Fibroblast of skin of scalp (primary cell): ENCODE results near the gene FTL.

Experiments
- DNase-seq: peaks from one replicate; pipeline ENCODE4 v3.0.0-alpha.2; 2013

FTL gene

DNA sequence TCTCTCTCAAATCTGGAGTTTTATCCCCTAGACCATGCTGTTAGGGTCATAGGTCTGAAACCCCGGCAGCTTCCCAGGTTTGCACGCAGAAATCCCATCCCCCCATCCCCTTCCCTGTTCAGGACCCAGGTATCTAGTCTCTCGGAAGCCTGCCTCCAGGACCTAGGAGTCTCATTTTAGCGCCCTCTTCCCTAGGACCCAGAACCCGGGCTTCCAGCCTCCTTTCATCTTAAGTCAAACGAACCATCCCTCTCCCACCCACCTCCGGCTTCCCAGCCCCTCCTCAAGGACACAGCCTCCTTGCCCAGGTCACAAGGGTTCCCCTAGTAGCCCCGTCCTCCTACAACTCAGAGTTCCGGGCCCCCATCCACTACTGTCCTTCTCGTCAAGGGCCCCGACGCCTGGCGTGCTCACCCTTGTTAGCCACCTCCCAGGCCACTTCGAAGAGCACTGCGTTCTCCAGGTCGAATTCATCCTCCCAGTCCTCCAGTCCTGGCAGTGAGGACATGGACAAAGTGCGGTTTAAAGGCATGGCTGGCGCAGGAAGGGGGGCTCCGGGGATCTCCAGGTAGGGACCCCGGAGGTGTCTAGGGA, 27.6 kb downstream of the FTL start:
- DNase-seq: no peak

DNA sequence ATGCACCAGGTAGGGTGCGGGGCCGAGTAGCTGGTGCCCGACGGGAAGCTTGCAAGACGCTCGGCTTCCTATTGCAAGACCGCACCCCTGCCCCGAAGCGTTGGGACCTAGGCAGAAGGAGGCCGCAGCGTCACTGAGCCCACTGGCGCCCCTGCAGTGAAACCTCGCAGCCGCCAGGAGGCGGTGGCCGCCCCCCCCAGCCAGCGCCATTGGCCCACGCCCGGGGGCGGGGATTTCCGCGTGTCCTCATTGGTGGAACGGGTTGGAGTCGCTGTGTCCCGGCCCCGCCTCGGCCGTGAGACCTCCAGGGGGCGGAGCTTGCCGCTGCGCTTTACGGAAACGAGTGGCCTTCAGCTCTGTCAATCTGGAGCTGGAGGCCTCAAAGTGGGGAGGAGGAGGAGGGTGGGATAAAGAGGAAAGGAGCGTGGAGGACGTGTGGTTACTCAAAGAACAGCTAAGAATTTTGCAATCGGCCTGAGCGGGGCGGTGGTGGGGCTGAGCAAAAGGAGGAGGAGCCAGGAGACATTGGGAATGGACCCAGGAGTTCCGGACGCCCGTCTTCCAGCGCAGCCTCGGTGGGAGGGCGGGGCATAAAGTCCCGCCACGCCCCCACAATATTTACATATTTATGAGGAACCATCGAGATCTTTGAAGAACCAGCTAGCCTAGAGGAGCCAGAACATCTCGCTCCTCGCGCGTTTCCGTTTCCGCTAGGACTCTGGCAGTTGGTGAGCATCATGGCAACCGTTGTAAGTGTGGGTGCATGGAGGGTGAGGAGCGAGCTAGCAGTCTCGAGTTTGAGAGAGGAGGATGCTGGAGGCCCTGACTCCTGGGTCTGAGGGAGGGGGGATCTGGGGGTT, 28.3 kb downstream of the FTL start, which contains the start of the genes GYS1 and RUVBL2:
TSS of gene GYS1 (minus strand) at position 135 of the 860 bp plus-strand sequence. CDS start 197 bp downstream, outside the sequence.
TSS of gene RUVBL2 (plus strand) at position 713 of the 860 bp plus-strand sequence. CDS start at position 738, 25 bp downstream.
- peak; percentile 100 for DNase-seq

DNA sequence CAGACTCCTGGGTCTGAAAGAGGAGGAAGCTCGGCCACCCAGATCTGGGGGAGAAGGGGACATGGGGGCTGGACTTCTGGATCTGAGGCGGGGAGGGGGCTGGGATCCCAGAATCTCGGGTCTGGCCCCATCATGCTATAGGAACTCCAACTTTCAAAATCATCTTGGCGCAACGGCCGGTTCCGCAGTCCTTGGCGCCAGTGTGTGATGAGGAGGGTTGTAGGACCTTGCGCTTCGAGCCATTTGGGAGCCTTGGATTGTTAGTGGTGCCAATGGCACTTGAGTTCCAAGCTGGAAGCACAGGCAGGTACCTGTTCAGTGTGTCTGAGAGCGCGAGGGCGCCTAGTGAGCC, 28.9 kb downstream of the FTL start:
- DNase-seq: no peak

DNA sequence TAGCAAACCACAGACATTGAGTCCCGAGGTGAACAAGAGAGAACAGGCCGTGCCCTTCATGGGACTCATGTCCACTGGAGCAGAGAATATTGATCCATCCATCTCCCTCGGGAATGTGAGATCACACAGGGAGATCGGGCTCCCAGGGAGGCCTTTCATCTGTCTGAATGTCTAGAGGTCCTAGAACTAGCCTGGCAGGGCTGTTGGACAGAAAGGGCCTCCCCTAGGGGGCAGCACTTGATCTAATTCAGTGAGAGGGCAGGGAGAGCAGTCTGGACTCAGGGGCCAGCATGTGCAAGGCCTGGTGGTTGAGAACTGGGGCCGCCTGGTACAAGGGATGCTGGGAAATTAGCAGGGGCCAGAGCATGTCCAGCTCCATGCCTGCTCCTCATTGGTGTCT, 32.9 kb downstream of the FTL start:
- DNase-seq: peak; percentile 61

DNA sequence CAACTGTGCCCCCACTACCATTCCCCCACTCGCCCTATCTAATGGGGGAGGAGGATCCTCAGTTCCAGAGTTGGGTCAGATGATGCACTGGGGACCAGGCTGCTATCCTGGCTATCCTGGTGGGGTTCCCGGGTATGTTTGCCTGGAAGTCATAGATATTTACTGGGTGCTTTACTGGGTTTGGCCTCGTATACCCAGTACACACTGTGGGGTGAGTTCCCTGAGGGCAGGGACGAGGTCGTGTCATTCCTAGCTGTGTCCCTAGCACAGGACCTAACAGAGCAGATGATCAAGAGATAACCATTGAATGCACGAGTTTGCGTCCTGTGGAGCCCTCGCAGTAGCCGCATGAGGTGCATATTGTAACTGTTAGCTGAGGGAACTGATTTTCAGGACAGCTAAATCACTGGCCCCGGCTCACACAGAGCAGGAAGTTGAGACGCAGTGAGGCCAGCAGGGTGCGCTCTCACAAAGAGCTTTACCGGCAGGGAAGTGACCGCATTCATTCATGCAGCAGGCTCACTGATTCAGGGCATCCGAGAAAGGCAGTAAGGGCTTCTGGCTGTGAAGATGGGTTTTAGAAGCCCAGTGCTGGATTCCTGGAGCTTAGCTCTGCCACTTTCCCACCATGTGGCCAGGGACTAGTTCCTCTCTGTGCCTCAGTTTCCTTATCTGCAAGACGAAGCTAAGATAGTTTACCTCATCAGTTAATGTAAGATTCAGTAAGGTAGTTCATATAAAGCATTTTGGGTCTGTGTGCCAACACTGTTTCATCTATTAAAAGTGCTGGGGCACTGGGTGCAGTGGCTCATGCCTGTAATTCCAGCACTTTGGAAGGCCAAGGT, 34.6 kb downstream of the FTL start:
- DNase-seq: peak; percentile 73

DNA sequence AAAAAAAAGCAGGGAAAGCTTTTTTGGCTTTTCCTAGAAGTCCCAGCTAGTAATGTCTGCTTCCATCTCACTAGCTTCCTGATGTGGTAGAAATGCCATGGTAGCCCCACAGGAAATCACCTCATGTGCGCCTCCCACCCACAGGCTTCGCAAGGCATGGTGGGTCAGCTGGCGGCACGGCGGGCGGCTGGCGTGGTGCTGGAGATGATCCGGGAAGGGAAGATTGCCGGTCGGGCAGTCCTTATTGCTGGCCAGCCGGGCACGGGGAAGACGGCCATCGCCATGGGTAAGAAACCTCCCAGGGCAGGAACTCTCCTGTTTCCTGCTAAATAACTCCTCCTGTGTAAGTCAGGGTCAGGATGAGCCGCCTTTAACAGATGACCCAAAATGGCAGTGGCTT, 39.0 kb downstream of the FTL start:
- DNase-seq: no peak

DNA sequence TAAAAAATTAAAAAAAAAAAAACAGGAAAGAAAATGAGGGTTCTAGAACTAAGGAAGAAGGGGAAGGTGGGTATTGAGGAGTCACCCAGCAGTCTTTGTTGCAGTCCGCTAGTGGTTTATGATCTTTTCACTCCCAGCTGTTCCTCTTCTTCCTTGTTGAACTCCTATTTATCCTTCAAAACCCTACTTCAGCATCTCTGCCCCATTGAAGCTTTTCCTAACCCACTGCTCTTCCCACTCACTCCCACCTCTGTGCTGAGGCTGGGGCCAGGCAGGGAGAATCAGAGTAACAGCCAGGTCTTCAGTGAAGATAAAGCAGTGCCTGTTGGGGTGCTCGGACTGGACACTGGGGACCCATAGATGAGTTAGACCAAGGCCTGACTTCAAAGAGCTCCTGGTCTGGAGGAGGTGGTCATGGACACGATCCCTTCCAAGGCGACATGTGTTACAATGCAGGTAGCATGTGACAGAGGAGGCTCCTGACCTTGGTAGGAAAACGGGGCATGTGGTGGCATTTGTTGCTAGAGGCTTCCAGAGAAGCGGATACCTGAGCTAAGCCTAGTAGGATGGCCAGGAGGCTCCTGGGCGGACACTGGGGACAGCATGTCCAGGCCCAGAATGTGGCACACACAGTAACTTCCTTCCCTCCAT, 40.0 kb downstream of the FTL start:
- DNase-seq: no peak

DNA sequence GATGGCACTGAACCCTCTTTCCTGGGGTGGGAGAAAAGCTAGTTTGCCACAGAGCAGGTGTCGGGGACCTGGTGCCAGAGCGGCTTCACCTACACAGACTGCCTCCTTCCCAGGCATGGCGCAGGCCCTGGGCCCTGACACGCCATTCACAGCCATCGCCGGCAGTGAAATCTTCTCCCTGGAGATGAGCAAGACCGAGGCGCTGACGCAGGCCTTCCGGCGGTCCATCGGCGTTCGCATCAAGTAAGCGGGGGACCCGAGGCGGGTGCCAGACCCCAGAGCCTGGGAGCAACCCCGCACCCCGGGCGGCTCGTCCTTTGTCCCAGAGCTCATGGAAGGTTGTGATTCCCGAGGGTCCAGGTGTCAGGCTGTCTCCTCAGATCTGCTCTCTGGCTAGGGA, 41.8 kb downstream of the FTL start:
- DNase-seq: no peak

DNA sequence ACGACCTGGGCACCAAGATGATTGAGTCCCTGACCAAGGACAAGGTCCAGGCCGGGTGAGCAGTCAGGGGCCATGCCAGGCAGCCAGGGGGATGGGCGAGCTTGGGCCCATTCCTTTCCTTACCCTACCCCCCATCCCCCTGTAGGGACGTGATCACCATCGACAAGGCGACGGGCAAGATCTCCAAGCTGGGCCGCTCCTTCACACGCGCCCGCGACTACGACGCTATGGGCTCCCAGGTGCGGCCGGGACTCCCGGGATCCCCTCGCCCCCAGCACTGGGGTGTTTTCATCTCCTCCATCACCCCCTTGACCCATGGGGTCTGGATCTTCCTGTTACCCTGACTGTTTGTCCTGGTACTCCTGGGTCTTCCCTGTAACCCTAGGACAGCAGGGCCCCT, 44.7 kb downstream of the FTL start:
- DNase-seq: no peak

DNA sequence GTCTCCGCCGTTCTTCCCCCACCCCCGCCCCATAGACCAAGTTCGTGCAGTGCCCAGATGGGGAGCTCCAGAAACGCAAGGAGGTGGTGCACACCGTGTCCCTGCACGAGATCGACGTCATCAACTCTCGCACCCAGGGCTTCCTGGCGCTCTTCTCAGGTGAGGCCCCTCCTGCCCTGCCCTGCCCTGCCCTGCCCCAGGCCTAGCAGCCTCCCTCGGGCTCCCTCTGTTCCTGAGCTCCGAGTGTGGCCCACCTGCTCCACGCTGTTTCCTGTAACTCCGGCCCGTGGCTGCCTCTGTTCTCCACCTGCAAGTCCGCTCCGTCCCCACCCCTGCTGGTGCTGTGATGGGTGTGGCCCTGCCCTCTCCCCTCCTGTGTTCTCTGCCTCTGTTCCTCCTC, 45.3 kb downstream of the FTL start:
- DNase-seq: no peak

DNA sequence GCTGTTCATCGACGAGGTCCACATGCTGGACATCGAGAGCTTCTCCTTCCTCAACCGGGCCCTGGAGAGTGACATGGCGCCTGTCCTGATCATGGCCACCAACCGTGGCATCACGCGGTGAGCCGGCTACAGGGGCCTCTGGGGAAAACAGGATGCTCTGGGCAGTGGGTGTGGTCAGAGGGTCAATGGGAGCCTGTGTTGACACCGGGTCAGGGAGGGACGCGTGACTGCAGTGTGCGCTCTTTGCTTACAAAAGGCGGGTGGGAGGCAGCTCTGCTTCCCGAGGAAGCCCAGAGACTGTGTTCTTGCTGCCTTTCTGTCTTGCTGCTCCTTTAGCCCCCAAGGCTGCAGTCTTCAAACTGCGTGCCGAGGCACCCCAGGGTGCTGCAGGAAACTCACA, 46.1 kb downstream of the FTL start:
- DNase-seq: no peak

DNA sequence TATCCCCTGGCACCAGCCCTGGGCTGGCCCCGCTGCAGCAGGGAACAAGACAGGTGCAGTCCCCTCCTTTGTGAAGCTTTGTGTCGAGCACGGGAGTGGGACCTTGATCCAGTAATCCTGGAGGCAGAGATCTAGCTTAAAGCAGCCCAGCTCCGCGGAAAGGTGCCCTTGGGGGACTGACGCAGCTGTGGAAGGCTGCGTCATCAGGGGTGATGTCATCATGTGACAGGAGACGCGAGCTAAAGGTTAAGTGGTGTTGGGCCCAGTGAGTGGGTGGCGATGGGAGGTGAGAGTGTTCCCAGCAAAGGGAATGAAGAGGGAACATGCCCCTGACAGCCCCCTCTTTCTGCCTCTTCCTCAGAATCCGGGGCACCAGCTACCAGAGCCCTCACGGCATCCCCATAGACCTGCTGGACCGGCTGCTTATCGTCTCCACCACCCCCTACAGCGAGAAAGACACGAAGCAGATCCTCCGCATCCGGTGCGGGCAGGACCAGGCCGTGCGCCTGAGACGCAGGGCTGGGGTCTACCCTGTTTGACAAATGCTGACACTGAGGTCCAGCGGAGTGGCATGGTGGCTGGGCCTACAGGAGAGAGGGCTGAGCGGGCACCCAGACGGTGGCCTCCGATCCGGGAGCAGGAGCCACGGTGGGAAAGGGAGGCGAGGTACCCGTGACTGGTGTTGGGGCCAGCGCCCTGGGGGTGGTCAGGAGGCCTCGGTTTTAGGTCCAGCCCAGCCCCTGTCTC, 49.2 kb downstream of the FTL start:
- no peak for DNase-seq

DNA sequence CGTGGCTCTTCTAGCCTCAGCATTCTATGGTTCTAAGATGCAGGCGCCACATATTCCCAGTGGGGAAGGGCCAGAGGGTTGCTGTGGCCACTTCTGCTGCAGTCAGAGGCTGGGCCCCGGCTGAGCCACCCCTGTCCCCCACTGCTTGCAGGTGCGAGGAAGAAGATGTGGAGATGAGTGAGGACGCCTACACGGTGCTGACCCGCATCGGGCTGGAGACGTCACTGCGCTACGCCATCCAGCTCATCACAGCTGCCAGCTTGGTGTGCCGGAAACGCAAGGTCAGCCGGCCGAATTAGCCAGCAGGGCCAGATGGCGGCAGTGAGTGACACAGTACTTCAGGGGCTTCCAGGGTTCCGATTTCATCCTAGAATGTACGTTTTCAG, 49.8 kb downstream of the FTL start:
- no peak for DNase-seq

DNA sequence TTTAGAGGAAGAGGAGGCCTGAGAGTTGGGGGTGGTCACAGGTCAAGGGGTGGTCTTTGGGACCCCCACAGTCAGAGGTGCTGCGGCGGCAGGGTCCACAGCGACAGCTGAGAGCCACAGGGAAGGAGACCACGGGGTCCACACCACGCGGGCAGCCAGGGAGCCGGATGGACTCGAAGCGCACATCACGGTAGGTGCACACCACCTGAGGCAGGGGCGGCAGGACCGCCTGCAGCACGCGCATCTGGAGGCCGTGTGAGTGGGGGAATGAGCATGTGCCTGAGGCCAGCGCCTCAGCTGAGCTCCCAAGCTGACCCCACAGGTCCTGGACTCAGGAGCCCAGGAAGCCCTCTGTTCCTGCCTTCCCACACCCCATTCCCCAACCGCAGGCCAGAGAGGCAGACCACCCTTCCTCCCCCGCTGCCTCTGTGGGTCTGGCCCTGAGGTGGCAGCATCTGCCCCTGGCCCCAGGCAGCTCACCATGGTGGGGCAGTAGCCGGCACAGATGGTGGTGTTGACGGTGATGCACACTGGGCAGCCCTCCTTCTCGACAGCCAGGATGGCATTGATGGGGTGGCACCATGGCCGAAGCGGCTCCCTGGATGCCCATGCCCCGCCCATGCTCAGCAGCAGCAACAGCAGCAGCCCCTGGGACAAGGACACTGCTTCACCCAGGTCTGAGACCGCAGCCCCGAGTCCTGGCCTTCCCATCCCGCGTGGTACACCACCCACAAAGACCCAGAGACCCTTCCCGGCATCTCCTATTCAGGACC, 51.1 kb downstream of the FTL start:
- DNase-seq: no peak
